IPS-20b (cell line): ENCODE measurements around the gene B3GALT6.

Source experiments
- H3K27ac ChIP-seq: one replicate; pipeline ENCODE4 v1.5.1; 2013; ENCODE audit warnings: low read length
- H3K27me3 ChIP-seq: 2 replicates; pipeline ENCODE4 v1.6.1; 2013; ENCODE audit warnings: mild to moderate bottlenecking, low read length, inconsistent platforms; ENCODE audit not compliant: insufficient read depth
- H3K36me3 ChIP-seq: 2 replicates; pipeline ENCODE4 v1.6.1; 2013; ENCODE audit warnings: low read depth, mild to moderate bottlenecking, inconsistent platforms, low read length, moderate library complexity; ENCODE audit not compliant: insufficient read depth
- H3K4me1 ChIP-seq: 2 replicates; pipeline ENCODE4 v1.6.1; 2013; ENCODE audit warnings: mild to moderate bottlenecking, control low read depth, inconsistent platforms, low read length, moderate library complexity; ENCODE audit not compliant: insufficient read depth
- H3K4me3 ChIP-seq: 2 replicates; pipeline ENCODE4 v1.5.1; 2013; ENCODE audit warnings: mild to moderate bottlenecking, low read length, inconsistent platforms
- H3K9ac ChIP-seq: 2 replicates; pipeline ENCODE4 v1.6.1; 2013; ENCODE audit warnings: low read depth, mild to moderate bottlenecking, inconsistent platforms, low read length, moderate library complexity
- H3K9me3 ChIP-seq: 2 replicates; pipeline ENCODE4 v1.6.1; 2013; ENCODE audit warnings: mild to moderate bottlenecking, low read depth, low read length, inconsistent platforms; ENCODE audit not compliant: insufficient read depth

Gene B3GALT6

GRCh38 chr1:1222575-1223225 lies 9.3 kb upstream of the B3GALT6 start:
- peaks cover 42% of the 10 kb centered on the region for H3K36me3 ChIP-seq
- no peak overlapping the region for H3K9ac ChIP-seq
- no peaks in the 10 kb centered on the region for H3K27me3 ChIP-seq
- H3K4me3 ChIP-seq, result no peak overlapping the region
- no peaks in the 10 kb centered on the region for H3K9me3 ChIP-seq
- H3K4me1 ChIP-seq, result no peaks in the 10 kb centered on the region
- no peak overlapping the region for H3K27ac ChIP-seq

DNA sequence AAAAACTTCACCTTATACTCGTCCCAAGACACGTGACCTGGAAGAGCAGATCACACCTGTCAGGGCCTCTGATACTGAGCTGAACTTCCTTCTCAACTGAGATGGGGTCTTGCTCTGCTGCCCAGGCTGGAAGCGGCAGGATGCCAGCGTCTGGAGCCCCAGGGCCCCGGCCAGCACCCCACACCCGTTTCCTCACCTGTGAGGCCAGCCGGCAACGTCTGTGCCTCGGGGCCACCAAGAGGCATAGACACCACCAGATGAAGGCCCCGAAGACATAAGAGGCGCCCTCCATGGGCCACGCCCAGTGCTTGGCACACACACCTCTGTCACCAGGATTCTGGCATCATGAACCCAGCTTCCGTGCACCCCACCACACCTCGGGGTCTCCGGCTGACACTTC lies 8.7 kb upstream of the B3GALT6 start:
- H3K4me1 ChIP-seq, result no peaks in the 10 kb centered on the region
- H3K4me3 ChIP-seq, result no peak overlapping the region
- no peaks in the 10 kb centered on the region for H3K9me3 ChIP-seq
- no peak overlapping the region for H3K9ac ChIP-seq
- H3K27ac ChIP-seq, result no peak overlapping the region
- H3K27me3 ChIP-seq, result no peaks in the 10 kb centered on the region
- peaks cover 38% of the 10 kb centered on the region for H3K36me3 ChIP-seq

GRCh38 chr1:1223891-1224290 lies 8.1 kb upstream of the B3GALT6 start:
- no peaks in the 10 kb centered on the region for H3K4me1 ChIP-seq
- H3K27ac ChIP-seq, result no peak overlapping the region
- no peak overlapping the region for H3K4me3 ChIP-seq
- no peaks in the 10 kb centered on the region for H3K9me3 ChIP-seq
- no peak overlapping the region for H3K9ac ChIP-seq
- no peaks in the 10 kb centered on the region for H3K27me3 ChIP-seq
- H3K36me3 ChIP-seq, result peaks cover 33% of the 10 kb centered on the region

DNA sequence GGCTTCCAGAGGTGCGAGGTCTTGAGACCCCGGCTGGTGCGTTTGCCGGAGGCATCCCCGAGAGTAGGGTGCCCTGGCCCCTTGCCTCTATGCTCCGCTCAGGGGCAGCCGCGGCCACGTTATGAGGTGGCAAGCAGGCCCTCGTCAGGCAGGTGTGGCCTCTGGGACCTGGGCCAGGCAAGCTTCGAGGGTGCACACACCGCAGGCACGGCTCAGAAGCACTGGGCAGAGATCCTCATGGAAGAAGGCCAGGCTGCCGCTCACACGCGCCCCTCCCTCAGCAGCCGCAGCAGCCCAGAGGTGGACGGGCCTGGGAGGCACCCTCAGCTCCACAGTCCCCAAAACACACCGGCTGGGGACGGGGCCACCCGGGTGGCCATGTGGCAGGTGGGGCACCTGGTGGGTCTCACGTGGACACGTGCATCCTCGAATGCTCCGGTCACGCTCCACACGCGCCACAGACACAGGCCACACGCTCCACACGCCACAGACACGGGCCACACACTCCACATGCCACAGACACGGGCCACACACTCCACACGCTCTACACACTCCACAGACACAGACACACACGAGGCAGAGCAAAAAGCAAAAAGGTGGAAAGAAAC lies 6.7 kb upstream of the B3GALT6 start:
- H3K4me1 ChIP-seq, result no peaks in the 10 kb centered on the region
- no peaks in the 10 kb centered on the region for H3K9me3 ChIP-seq
- peaks cover 33% of the 10 kb centered on the region for H3K36me3 ChIP-seq
- H3K9ac ChIP-seq, result no peak overlapping the region
- H3K27me3 ChIP-seq, result no peaks in the 10 kb centered on the region
- H3K4me3 ChIP-seq, result no peak overlapping the region
- no peak overlapping the region for H3K27ac ChIP-seq

DNA sequence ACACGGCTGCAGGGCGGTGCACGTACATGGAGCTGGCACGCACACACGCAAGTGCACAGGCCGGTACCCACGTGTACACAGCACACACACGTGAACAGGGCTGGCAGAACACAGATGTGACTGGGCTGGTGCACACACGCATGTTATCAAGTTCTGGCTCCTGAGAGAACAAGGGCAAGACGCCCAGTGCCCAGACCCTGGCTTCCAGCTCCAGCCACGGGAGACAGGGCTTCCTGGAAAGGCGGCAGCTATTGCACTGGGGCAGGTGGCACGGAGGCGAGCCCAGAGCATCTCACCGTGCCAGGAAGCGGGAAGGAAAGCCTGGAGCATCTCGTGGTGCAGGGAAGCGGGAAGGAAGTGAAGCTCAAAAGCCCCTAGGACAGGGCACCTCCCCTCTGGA lies 6.1 kb upstream of the B3GALT6 start:
- Histone ChIP-seq H3K36me3 (peaks cover 27% of the 10 kb centered on the region), H3K4me1 (peaks cover 3% of the 10 kb centered on the region; the same call in 1 of the 2 replicates), H3K27ac (no peak overlapping the region), H3K9ac (no peak overlapping the region), H3K9me3 (no peaks in the 10 kb centered on the region), H3K27me3 (no peaks in the 10 kb centered on the region), H3K4me3 (no peak overlapping the region)

DNA sequence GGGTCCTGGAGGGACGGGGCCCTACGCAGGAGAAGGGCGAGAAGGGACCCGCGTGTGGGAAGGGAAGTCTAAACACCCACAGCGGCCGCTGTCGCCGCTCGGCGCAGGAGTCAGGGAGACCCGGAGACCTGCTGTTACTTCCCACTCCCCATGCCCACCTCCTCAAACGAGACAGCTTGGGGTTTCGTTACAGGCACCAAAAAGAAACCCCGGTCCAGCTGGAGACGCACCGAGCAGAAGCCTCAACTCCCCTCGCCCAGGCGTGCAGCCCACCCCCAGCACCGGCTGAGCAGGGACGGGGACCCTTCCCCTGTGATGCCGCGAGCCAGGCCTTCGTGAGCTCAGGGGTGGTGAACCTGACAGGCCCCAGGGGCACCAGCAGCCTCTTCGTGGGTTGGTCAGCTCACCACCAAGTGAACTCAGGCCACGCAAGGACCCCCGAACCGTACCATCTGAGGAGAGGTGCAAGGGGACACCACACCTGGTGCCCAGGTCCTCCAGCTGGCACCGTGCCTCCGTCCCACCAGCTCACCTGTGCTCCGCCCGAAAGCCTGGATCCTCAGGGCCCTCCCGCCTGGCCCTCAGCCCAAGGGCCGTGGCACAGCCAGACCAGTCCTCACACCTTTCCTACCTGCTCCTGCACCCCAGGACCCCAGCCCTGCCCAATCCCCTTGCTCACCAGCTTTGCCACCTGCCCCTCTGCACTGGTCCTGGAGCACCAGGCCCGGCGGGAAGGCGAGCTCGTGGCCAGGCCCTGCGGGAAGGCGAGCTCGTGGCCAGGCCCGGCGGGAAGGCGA lies 5.3 kb upstream of the B3GALT6 start:
- no peaks in the 10 kb centered on the region for H3K9me3 ChIP-seq
- H3K4me1 ChIP-seq, result peaks cover 3% of the 10 kb centered on the region; the same call in 1 of the 2 replicates
- H3K36me3 ChIP-seq, result peaks cover 20% of the 10 kb centered on the region
- no peaks in the 10 kb centered on the region for H3K27me3 ChIP-seq
- no peak overlapping the region for H3K9ac ChIP-seq
- no peak overlapping the region for H3K27ac ChIP-seq
- no peak overlapping the region for H3K4me3 ChIP-seq

- H3K27ac ChIP-seq, result no peak overlapping the region
- H3K9me3 ChIP-seq, result no peaks in the 10 kb centered on the region
- H3K9ac ChIP-seq, result no peak overlapping the region
- H3K27me3 ChIP-seq, result no peaks in the 10 kb centered on the region
- no peak overlapping the region for H3K4me3 ChIP-seq
- H3K36me3 ChIP-seq, result peaks cover 17% of the 10 kb centered on the region
- peaks cover 3% of the 10 kb centered on the region; the same call in 1 of the 2 replicates for H3K4me1 ChIP-seq
Observed at GRCh38 chr1:1227386-1227785, 4.7 kb upstream of the B3GALT6 start.

DNA sequence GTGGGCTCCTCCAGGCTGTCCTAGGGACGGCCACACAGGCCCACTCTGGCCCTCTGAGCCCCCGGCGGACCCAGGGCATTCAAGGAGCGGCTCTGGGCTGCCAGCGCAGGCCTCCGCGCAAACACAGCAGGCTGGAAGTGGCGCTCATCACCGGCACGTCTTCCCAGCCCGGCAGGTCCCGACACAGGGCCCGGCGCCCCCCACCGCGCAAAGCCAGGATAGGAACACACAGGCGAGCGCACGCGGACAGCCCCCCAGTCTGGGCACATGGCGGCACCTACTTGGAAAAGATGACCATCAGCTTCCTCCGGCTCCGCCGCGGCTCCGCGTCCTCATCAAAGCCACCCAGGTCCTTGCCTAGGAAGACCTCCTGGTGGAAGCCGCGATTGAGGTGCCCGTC lies 3.9 kb upstream of the B3GALT6 start:
- Histone ChIP-seq H3K27me3 (no peaks in the 10 kb centered on the region), H3K4me3 (no peak overlapping the region), H3K9me3 (no peaks in the 10 kb centered on the region), H3K36me3 (peaks cover 11% of the 10 kb centered on the region; the same call in 1 of the 2 replicates), H3K4me1 (peaks cover 3% of the 10 kb centered on the region; the same call in 1 of the 2 replicates), H3K27ac (no peak overlapping the region), H3K9ac (no peak overlapping the region)

DNA sequence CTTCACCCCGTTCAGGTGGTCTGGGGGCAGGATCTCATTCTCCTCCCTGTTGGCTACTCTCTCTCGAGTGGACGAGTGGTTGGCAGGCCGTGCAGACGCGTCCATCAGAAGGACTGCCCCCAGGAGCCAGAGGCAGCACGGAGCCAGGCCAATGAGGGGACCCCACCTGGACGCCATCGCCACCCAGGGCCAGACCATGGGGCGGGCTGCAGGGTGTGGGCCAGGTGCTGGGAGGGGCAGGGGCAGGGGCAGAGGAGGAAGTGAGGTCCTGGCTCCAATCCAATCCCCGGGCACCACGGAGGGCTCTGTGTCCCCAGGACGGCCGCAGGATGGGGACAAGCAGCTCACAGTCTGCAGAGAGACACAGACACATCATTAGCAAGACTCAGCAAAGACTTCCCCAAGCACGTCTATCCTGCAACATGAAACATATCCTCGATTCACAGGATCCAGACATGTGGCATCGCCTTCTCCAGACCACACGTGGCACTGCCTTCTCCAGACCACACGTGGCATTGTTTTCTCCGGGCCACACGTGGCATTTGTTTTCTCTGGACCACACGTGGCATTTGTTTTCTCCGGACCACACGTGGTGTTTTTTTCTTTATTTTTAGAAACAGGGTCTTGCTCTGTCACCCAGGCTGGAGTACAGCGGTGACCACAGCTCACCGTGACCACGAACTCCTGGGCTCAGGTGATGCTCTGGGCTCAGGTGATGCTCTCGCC lies 3.3 kb upstream of the B3GALT6 start:
- Histone ChIP-seq H3K27me3 (no peaks in the 10 kb centered on the region), H3K9me3 (no peaks in the 10 kb centered on the region), H3K4me1 (peaks cover 3% of the 10 kb centered on the region; the same call in 1 of the 2 replicates), H3K9ac (no peak overlapping the region), H3K4me3 (no peak overlapping the region), H3K27ac (no peak overlapping the region), H3K36me3 (peaks cover 8% of the 10 kb centered on the region; the same call in 1 of the 2 replicates)

GRCh38 chr1:1229770-1230169 lies 2.3 kb upstream of the B3GALT6 start:
- Histone ChIP-seq H3K27me3 (no peaks in the 10 kb centered on the region), H3K4me1 (peaks cover 3% of the 10 kb centered on the region; the same call in 1 of the 2 replicates), H3K9me3 (no peaks in the 10 kb centered on the region), H3K9ac (no peak overlapping the region), H3K36me3 (peaks cover 8% of the 10 kb centered on the region; the same call in 1 of the 2 replicates), H3K27ac (no peak overlapping the region), H3K4me3 (no peak overlapping the region)

GRCh38 chr1:1230656-1231399 lies 1.2 kb upstream of the B3GALT6 start:
- peaks cover 3% of the 10 kb centered on the region; the same call in 1 of the 2 replicates for H3K4me1 ChIP-seq
- peak overlapping the region; percentile 77 for H3K4me3 ChIP-seq
- H3K9ac ChIP-seq, result peak overlapping the region; percentile 76
- no peaks in the 10 kb centered on the region for H3K27me3 ChIP-seq
- H3K27ac ChIP-seq, result peak overlapping the region; percentile 11
- no peaks in the 10 kb centered on the region for H3K9me3 ChIP-seq
- H3K36me3 ChIP-seq, result peaks cover 5% of the 10 kb centered on the region; the same call in 1 of the 2 replicates
